HEK293T (cell line): Measurements from ENCODE around the gene NID2.

Experiments
- ELF4 ChIP-seq: fragments of 450-650 bp; IDR thresholded peaks from 2 replicates; pipeline ENCODE4 v1.6.1; 2017; ENCODE audit warnings: antibody characterized with exemption
- FOXM1 ChIP-seq: fragments of 450-650 bp; IDR thresholded peaks from 2 replicates; pipeline ENCODE4 v1.6.1; 2017; ENCODE audit warnings: mild to moderate bottlenecking, borderline replicate concordance
- LEF1 ChIP-seq: fragments of 450-650 bp; IDR thresholded peaks from 2 replicates; pipeline ENCODE4 v1.6.1; 2017; ENCODE audit warnings: mild to moderate bottlenecking, borderline replicate concordance
- SP1 ChIP-seq: fragments of 450-650 bp; IDR thresholded peaks from 2 replicates; pipeline ENCODE4 v1.6.1; 2017
- TARDBP ChIP-seq: fragments of 450-650 bp; IDR thresholded peaks from 2 replicates; pipeline ENCODE4 v1.6.1; 2016

- no peak for TF ChIP-seq ELF4
- no peak for TF ChIP-seq TARDBP
- no peak for TF ChIP-seq FOXM1
- TF ChIP-seq SP1: no peak
- no peak for TF ChIP-seq LEF1
Measured at GRCh38 chr14:52108823-52109222, 40.0 kb upstream of the NID2 start.
